ENCODE results near the gene FUBP3.

FUBP3 gene

DNA sequence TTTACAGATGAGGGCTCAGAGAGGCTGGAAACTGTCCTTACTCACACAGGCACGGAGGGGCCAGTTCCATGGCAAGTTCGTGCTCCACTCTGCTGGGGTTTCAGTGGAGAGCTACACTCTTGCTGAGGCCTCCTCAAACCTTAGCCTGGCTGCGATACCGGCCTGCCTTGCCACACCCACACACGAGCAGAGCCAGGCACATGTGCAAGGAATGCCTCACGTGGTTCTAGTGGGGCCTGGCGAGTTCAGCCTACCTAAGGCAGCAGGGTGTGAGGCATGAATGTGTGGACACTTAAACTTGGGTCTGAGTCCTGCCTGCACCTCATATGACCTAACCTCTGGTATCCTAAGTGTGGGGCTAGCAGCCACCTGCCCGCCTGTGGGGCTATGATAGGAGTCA, 63.5 kb downstream of the FUBP3 start:
- TF ChIP-seq, protein P1, sequence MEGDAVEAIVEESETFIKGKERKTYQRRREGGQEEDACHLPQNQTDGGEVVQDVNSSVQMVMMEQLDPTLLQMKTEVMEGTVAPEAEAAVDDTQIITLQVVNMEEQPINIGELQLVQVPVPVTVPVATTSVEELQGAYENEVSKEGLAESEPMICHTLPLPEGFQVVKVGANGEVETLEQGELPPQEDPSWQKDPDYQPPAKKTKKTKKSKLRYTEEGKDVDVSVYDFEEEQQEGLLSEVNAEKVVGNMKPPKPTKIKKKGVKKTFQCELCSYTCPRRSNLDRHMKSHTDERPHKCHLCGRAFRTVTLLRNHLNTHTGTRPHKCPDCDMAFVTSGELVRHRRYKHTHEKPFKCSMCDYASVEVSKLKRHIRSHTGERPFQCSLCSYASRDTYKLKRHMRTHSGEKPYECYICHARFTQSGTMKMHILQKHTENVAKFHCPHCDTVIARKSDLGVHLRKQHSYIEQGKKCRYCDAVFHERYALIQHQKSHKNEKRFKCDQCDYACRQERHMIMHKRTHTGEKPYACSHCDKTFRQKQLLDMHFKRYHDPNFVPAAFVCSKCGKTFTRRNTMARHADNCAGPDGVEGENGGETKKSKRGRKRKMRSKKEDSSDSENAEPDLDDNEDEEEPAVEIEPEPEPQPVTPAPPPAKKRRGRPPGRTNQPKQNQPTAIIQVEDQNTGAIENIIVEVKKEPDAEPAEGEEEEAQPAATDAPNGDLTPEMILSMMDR (IDR thresholded peaks at IDR 0.05; ENCODE audit: borderline replicate concordance, control extremely low read depth, extremely low read depth, insufficient read depth, missing control alignments) = no peak
- no peak for DNase-seq (ENCODE audit: low spot score)
- in situ Hi-C loops (cut with MboI; ENCODE audit: low sequenced_read_pairs, unreplicated experiment) = no loop called here

DNA sequence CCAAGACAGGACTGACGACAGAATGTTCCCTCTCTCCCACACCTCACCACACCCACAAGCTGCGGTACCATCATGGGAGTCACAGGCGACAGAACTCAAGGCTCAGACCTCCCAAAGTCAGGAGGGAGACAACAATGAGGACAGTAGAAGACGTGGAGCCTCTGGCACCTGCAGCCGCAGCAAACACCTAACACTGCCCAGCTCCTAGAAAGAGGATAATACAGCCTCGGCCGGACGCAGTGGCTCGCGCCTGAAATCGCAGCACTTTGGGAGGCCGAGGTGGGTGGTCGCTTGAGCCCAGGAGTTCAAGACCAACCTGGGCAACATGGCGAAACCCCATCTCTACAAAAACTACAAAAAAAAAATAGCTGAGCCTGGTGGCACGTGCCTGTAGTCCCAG, 71.8 kb downstream of the FUBP3 start:
- DNase-seq (ENCODE audit: low spot score) = no peak
- TF ChIP-seq, protein P1 (IDR thresholded peaks at IDR 0.05; ENCODE audit: borderline replicate concordance, control extremely low read depth, extremely low read depth, insufficient read depth, missing control alignments) = no peak
- in situ Hi-C loops (cut with MboI; ENCODE audit: low sequenced_read_pairs, unreplicated experiment) = no loop called here

DNA sequence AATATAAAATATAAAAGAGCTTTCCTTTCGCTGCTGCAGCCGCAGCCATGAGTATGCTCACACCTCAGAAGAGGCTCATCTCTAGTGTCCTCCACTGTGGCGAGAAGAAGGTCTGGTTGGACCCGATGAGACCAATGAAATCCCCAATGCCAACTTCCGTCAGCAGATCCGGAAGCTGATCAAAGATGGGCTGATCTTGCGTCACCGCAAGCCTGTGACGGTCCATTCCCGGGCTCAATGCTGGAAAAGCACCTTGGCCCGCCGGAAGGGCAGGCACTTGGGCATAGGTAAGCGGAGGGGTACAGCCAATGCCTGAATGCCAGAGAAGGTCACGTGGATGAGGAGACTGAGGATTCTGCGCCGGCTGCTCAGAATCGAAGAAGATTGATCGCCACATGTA, 72.4 kb downstream of the FUBP3 start:
- TF ChIP-seq, protein P1 (IDR thresholded peaks at IDR 0.05; ENCODE audit: borderline replicate concordance, control extremely low read depth, extremely low read depth, insufficient read depth, missing control alignments) = no peak
- in situ Hi-C loops (cut with MboI; ENCODE audit: low sequenced_read_pairs, unreplicated experiment) = no loop called here
- DNase-seq (ENCODE audit: low spot score) = no peak

DNA sequence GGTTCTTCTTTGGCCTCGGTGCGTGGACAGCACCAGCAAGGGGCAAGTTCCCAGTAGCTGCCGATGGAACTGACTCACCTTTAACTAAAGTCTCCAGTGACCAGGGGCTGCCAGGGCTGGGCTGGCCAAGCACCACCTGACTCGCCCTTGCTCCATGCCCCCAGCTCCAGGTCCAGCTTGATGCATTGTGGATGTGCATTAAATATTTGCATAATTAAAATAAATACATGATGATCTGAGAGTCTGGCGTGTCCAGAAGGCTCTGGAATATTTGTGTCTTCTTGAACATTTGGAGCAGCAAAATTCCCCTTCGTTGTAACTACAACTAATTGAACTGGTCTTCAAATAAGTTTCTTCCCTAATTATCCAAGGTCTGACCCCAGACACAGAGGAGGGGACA, 75.5 kb downstream of the FUBP3 start:
- no peak for DNase-seq (ENCODE audit: low spot score)
- TF ChIP-seq, protein P1 (IDR thresholded peaks at IDR 0.05; ENCODE audit: borderline replicate concordance, control extremely low read depth, extremely low read depth, insufficient read depth, missing control alignments) = no peak
- in situ Hi-C loops (cut with MboI; ENCODE audit: low sequenced_read_pairs, unreplicated experiment) = no loop called here

DNA sequence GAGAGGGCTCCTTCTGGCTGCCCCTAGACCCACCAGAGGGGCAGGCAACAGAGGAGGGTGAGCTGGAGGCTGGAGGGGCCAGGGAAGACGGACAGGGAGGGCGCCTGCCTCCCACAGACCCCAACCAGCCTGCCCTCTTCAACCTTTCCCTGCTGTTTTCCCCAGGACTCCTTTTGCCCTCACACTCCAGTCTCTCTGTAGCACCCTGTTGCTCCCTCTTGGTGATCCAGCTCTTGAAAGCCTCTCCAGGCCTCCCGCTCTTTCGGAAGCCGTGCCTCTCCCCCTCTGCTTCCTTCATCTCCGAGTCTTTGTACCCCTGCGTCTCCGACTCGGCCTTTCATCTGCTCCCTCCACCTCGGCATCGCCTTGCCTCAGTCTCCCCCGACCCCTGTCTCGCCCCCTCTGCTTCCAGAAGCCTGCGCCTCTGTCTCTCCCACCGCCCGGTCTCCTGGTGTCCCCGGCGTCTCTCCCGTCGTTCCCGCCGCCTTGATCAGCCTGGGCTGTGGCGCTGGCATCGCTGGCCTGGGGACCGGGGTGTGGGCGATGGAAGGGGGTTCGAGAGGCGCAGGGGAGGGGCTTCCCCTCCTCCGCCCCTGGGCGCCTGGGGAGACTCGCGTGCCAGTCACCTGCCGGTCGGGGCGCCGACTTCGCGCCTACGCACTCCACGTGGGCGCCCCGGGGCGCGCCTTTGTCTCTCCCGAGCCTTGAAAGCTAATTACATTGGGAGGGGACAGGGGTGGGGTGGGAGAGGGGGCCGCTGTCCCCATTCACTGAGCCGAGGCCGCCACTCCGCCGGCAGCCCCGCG, 79.7 kb downstream of the FUBP3 start:
- TF ChIP-seq, protein P1 (IDR thresholded peaks at IDR 0.05; ENCODE audit: borderline replicate concordance, control extremely low read depth, extremely low read depth, insufficient read depth, missing control alignments) = no peak
- in situ Hi-C loops (cut with MboI; ENCODE audit: low sequenced_read_pairs, unreplicated experiment) = no loop called here
- no peak for DNase-seq (ENCODE audit: low spot score)

DNA sequence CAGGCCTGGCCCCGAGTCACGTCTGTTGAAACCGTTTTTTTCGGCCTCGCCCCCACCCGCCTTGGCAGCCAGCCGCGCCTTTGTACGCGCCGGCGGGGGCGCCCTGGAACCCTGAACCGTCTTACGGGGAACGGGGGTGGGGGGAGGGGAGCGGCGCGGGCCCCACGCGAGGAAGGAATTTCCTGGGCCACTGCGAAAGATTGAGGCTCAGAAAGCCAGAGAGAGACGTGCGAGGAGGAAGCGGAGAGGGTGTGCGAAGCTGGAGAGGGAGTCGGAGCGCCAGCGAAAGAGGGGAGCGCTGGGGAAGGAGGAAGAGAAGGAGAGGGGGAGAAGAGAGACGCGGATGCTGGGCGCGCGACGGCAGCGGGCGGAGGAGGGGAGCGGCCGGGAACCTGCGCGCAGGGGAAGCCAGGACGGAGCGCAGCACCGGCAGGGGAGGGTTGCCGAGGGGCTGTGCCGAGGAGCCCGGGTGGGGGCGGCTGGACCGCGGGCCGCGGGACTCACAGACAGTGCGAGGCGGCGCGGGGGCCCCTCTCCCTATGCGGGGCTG, 80.4 kb downstream of the FUBP3 start:
- no peak for DNase-seq (ENCODE audit: low spot score)
- TF ChIP-seq, protein P1 (IDR thresholded peaks at IDR 0.05; ENCODE audit: borderline replicate concordance, control extremely low read depth, extremely low read depth, insufficient read depth, missing control alignments) = no peak
- in situ Hi-C loops (cut with MboI; ENCODE audit: low sequenced_read_pairs, unreplicated experiment) = no loop called here

Measured in GM13976 (cell line).